DOHH2 (cell line): ENCODE data around the gene USP31.

ENCODE experiments used
- H3F3A ChIP-seq: fragments of 200-600 bp; sonication (generic), shearing (Covaris generic); 2 replicates; pipeline ENCODE4 v1.6.0; 2016; ENCODE audit warnings: antibody characterized with exemption, mild to moderate bottlenecking; ENCODE audit not compliant: control insufficient read depth, insufficient read depth
- H3K27ac ChIP-seq: fragments of 200-600 bp; sonication (generic); 2 replicates; pipeline ENCODE4 v1.5.1; 2014; ENCODE audit warnings: low read depth, mild to moderate bottlenecking, low read length, moderate library complexity
- H3K27me3 ChIP-seq: fragments of 200-600 bp; sonication (generic); 2 replicates; pipeline ENCODE4 v1.6.1; 2014; ENCODE audit warnings: mild to moderate bottlenecking, low read length, mixed read lengths; ENCODE audit not compliant: control insufficient read depth
- H3K36me3 ChIP-seq: fragments of 200-600 bp; sonication (generic); 2 replicates; pipeline ENCODE4 v1.6.1; 2014; ENCODE audit warnings: mild to moderate bottlenecking, low read length, moderate library complexity, mixed read lengths; ENCODE audit not compliant: control insufficient read depth
- H3K4me1 ChIP-seq: fragments of 200-600 bp; sonication (generic); 2 replicates; pipeline ENCODE4 v1.6.1; 2014; ENCODE audit warnings: mild to moderate bottlenecking, low read length, mixed read lengths; ENCODE audit not compliant: control insufficient read depth
- H3K4me2 ChIP-seq: fragments of 200-600 bp; sonication (generic); 2 replicates; pipeline ENCODE4 v1.6.0; 2014; ENCODE audit warnings: mild to moderate bottlenecking, low read length, moderate library complexity
- H3K4me3 ChIP-seq: fragments of 200-600 bp; sonication (generic); 2 replicates; pipeline ENCODE4 v1.5.1; 2014; ENCODE audit warnings: mild to moderate bottlenecking, low read length, mixed read lengths
- H3K79me2 ChIP-seq: fragments of 200-600 bp; sonication (generic); 2 replicates; pipeline ENCODE4 v1.6.1; 2014; ENCODE audit warnings: mild to moderate bottlenecking, low read length, mixed read lengths; ENCODE audit not compliant: control insufficient read depth
- H3K9me2 ChIP-seq: fragments of 200-600 bp; sonication (generic); replicated peaks from 2 replicates; pipeline ENCODE4 v1.6.1; 2014; ENCODE audit warnings: mild to moderate bottlenecking, low read length, mixed read lengths; ENCODE audit not compliant: control insufficient read depth
- H3K9me3 ChIP-seq: fragments of 200-600 bp; sonication (generic); 2 replicates; pipeline ENCODE4 v1.6.1; 2014; ENCODE audit warnings: antibody characterized with exemption, low read length, mixed read lengths; ENCODE audit not compliant: control insufficient read depth, insufficient read depth
- H4K20me1 ChIP-seq: fragments of 200-600 bp; sonication (generic); 2 replicates; pipeline ENCODE4 v1.6.0; 2014; ENCODE audit warnings: low read depth, mild to moderate bottlenecking, antibody characterized with exemption, low read length, moderate library complexity; ENCODE audit not compliant: control insufficient read depth, insufficient read depth
- CTCF ChIP-seq: fragments of 200-600 bp; sonication (generic); IDR thresholded peaks from one replicate; pipeline ENCODE4 v1.5.1; 2014; ENCODE audit warnings: antibody characterized with exemption, mild to moderate bottlenecking, low read depth, low read length; ENCODE audit not compliant: poor library complexity, severe bottlenecking
- EZH2phosphoT487 ChIP-seq: fragments of 200-600 bp; sonication (generic); IDR thresholded peaks from 2 replicates; pipeline ENCODE4 v1.6.1; 2017; ENCODE audit warnings: borderline replicate concordance, mild to moderate bottlenecking, antibody characterized with exemption, low read length, moderate library complexity, mixed read lengths

USP31 gene

GRCh38 chr16:23071196-23072083, 77.8 kb downstream of the USP31 start:
- H3K4me3 ChIP-seq = no peak overlapping the region
- H3K9me3 ChIP-seq = no peaks in the 10 kb centered on the region
- H3K36me3 ChIP-seq = peaks cover 21% of the 10 kb centered on the region
- TF ChIP-seq CTCF (no peak), EZH2phosphoT487 (no peak)
- no peaks in the 10 kb centered on the region for H3K79me2 ChIP-seq
- no peak overlapping the region for H3K27ac ChIP-seq
- H4K20me1 ChIP-seq = no peaks in the 10 kb centered on the region
- H3F3A ChIP-seq = no peaks in the 10 kb centered on the region
- H3K9me2 ChIP-seq = no peaks in the 10 kb centered on the region
- no peaks in the 10 kb centered on the region for H3K27me3 ChIP-seq
- no peak overlapping the region for H3K4me2 ChIP-seq
- no peaks in the 10 kb centered on the region for H3K4me1 ChIP-seq

- Histone ChIP-seq H3K79me2 (no peaks in the 10 kb centered on the region), H3F3A (no peaks in the 10 kb centered on the region), H4K20me1 (no peaks in the 10 kb centered on the region), H3K9me3 (no peaks in the 10 kb centered on the region), H3K4me3 (no peak overlapping the region), H3K27me3 (no peaks in the 10 kb centered on the region), H3K36me3 (peaks cover 21% of the 10 kb centered on the region), H3K27ac (no peak overlapping the region), H3K4me2 (no peak overlapping the region), H3K9me2 (no peaks in the 10 kb centered on the region), H3K4me1 (no peaks in the 10 kb centered on the region)
- TF ChIP-seq CTCF (no peak), EZH2phosphoT487 (no peak)
Measured at GRCh38 chr16:23069844-23070243, 79.4 kb downstream of the USP31 start.

- TF ChIP-seq EZH2phosphoT487 = no peak
- TF ChIP-seq CTCF = no peak
- Histone ChIP-seq H3K27ac (no peak overlapping the region), H3K4me3 (no peak overlapping the region), H3K27me3 (no peaks in the 10 kb centered on the region), H3K36me3 (peaks cover 16% of the 10 kb centered on the region), H3K4me2 (no peak overlapping the region), H3F3A (no peaks in the 10 kb centered on the region), H3K79me2 (no peaks in the 10 kb centered on the region), H3K9me3 (no peaks in the 10 kb centered on the region), H3K4me1 (no peaks in the 10 kb centered on the region), H4K20me1 (no peaks in the 10 kb centered on the region), H3K9me2 (no peaks in the 10 kb centered on the region)
Measured at GRCh38 chr16:23068079-23068736, 81.0 kb downstream of the USP31 start.
